HG02798 (cell line): ENCODE results near the gene KIF5C.
"Not testable (repeated sequence)": the region's sequence is repeated elsewhere in the genome, so short reads cannot be mapped to it uniquely, and the experiment has no call there.

Experiments
- ATAC-seq: cut with Tn5 transposase; IDR thresholded peaks from one replicate; pipeline ENCODE4 v1.9.1; 2021; ENCODE audit warnings: mild to moderate bottlenecking; ENCODE audit not compliant: unreplicated experiment, poor library complexity

The KIF5C gene

DNA sequence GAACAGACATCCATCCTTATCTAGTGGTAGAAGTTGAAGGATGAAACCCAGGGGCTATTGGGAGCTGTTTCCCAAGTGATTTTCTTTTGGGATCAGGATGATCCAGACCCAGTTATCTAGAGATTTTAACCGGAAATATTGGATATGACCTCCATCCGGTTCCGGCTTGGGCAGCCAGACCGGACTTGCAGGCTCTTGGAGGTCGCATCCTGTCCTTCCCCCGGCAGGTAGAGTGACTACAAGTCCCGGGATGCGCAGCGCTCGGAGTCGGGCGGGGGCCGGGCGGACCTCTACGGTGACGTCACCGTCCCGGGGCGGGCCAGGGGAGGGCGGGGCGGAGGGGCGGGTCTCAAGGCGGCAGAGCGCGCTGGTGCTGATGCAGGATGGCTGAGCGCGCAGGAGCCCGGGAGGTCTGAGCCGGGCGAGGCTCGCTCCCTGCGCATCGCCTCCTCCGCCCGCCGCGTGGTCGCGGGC is at the start of gene KIF5C:
TSS of gene KIF5C (plus strand) at position 360 of the 474 bp plus-strand sequence. CDS start 391 bp downstream, outside the sequence.
- ATAC-seq = peak; percentile 95

DNA sequence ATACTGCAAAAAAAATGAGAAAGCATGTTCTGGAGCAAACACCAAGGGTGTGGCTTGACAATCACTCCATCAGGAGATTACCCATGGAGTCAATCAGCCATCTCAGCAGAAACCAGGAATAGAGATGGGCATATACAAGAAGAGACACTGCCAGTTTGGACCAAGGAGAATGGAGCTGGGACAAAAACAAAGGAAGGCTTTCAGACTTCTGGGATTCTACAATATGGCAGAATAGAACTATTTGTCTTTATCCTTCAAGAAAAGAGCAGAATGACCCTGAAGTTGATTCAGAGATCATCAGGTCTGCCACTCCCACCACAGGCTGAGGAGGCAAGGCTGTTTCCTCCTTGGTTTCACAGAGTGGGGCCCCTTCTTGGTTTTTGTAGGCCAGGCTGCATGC is 48.2 kb upstream of the KIF5C start:
- no peak for ATAC-seq

- ATAC-seq = no peak
These were observed 46.1 kb upstream of the KIF5C start for GRCh38 chr2:148828941-148829340.

DNA sequence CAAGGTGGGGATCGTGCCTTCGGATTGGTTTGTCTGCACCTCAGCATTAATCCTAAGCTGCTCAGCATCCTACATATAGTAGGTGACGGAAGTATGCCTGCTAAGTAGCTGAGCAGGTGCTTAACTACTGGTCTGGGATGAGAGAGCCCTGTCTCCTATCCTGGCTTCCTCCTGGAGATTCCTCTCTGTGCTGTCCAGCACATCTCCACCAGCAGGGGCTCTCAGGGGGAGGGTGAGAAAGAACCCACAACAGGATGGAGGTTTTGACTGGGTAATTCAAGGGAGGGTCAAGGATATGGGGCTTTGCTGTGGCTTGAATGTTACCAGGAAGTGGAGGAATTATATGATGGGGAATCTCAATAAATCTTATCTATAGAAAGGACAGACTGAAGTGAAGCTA is 45.4 kb upstream of the KIF5C start:
- ATAC-seq = no peak

GRCh38 chr2:148832637-148833036 is 42.4 kb upstream of the KIF5C start:
- no peak for ATAC-seq

- ATAC-seq = no peak
These were observed 33.0 kb upstream of the KIF5C start for GRCh38 chr2:148842050-148842449.

DNA sequence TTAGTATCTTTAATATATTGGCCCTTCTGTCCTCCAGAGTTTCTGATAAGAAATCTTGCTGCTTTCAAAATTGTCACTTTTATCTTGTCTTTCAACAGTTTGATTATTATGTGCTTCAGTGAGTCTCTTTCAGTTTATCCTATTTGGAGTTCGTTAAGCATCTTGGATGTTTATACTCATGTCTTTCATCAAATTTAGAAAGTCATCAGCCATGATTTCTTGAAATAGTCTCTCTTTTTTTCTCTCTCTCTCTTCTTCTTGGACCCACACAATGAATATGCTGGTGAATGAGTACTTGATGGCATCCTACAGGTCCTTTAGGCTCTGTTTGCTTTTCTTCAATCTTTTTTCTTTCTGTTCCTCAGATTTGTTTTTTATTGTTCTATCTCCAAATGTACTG is 26.9 kb upstream of the KIF5C start:
- no peak for ATAC-seq

DNA sequence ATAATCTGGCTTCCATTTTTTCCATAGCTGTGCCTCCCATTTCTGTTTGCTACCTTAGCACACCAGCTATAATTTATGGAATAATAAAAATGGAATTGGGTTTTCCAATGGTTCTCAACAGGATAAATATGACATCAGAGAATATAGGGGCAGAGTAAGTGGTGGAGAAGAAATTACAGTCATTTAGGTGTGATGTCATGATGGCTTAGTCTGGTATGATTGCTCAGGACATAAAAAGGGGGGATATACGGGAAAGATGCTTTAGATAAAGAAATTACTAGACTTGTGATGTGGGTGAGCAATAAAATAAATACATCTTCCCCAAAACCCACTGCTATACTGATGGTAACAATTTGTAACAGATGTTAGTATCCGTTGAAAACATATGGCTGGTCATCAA is 21.6 kb upstream of the KIF5C start:
- ATAC-seq = no peak

GRCh38 chr2:148860037-148860436 is 15.0 kb upstream of the KIF5C start:
- no peak for ATAC-seq

GRCh38 chr2:148861367-148861766 is 13.7 kb upstream of the KIF5C start:
- ATAC-seq = no peak

DNA sequence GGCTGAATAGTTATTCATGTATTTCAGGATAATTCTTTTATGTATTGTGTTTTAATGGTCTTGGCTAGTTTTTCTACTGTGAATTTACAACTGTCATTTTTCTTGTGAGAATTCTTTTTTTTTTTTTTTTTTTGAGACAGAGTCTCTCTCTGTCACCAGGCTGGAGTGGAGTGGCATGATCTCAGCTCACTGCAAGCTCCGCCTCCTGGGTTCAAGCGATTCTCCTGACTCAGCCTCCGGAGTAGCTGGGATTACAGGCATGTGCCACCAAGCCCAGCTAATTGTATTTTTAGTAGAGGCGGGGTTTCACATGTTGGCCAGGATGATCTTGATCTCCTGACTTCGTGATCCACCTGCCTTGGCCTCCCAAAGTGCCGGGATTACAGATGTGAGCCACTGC is 12.5 kb upstream of the KIF5C start:
- not testable (repeated sequence) for ATAC-seq

DNA sequence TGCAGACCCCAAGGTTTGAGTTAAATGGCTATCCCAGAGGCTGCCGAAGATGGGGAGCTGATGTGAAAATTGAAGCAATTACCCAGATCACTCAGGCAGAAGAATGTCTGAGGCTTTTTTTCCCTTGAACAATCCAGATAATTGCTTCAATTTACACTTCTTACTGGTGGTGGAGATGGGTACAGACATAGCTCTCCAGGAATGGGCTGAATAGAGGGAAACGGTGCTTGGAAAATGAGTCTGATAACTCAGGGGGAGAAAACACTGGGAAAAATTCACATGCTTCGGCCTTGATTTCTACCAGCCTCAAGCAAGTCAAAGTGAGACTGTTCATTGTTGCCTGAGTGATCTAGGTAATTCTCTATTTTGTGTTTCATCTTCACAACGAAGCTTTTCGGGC is 9.5 kb upstream of the KIF5C start:
- ATAC-seq = no peak

DNA sequence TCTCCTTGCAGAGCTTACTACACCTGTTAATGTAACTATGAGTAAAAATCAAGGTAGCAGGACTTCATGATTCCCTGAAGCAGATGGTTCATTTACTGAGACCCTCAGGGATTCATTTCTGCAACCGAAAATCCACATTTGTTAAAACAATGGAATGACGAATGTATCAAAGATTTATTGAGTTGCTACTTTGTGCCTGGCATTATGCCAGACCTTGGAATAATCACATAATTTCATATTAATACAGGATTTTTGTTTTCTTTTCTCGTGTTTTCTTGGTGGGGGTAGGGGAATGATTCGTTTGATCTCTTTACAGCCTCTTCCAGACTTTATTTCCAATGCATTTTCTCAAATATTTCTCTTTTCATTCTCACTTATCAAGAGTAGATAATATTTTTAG is 8.9 kb upstream of the KIF5C start:
- no peak for ATAC-seq

DNA sequence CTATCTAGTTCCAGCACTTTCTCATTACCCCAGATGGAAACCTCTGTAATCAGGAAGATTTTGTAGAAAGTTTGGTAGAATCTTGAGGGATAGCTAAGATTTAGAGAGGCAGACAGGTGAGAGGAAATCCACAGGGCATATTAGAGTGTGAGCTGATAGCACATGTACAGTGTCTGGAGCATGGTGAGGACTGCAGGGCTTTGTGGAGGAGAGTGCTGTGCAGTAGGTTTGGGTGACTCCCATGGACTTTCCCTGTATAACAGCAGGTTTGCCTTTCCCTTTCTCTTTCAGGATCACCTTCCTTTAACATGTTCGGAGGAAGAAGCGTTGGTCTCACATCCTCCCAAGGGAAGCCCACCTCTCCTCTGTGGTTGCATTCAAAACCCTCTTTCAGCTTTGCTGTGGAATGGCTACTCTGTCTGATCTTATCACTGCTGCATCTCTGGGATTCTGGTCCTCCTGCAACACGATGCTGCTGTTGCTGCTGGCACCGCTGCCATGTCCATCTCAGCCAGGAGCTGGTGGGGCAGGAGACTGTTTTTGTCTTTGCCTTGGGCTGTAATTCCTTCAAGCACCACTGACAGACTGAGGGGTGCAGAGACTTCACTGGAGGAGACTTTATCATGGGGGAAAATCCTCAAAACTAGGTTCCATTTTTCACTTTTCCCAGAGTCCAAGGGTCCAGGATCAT is 7.8 kb upstream of the KIF5C start:
- no peak for ATAC-seq

GRCh38 chr2:148875387-148876051 is 492 bp downstream of the KIF5C start:
- peak; percentile 32 for ATAC-seq

GRCh38 chr2:148876202-148876594 is 1.2 kb downstream of the KIF5C start:
- ATAC-seq = no peak

DNA sequence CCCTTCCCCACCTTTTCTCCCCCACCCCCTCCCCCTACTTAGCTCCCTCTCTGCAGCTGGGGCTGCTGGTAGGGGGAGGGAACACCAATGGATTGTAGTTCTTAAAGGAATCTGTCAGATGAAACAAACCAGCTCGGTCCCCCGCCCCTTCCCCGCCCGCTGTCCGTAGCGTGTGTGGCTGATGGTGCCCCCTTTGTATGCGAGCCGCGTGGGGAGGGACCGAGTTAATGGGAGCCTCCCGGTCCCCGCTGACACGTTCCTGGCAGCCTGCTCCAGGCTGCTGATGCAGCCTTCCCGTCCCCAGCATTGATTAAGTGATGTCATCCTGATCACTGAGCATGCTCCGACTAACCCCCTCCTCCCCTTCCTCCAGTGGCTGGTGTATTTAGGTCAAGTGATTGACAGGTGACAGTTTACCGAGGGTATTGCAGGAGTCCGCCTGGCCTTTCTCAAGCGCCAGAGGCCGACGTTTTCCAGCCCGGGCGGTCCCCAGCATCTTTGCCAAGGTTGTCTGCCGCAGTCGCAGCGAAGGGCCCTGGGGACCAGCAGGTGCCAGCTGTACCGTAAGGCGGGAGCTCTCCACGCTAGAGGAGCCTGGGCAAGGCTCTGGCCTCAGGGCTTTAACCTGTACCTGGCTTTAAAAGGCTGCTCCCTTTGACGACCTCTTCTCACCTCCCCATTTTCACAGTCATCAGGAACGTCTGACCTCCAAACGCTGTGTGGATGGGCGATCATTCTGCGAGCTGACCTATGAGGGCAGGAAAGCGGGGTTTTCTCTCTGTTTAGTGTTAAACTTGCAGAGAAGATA is 1.8 kb downstream of the KIF5C start:
- ATAC-seq = peak; percentile 21

- ATAC-seq = no peak
These were observed 2.3 kb downstream of the KIF5C start for GRCh38 chr2:148877403-148877740.

DNA sequence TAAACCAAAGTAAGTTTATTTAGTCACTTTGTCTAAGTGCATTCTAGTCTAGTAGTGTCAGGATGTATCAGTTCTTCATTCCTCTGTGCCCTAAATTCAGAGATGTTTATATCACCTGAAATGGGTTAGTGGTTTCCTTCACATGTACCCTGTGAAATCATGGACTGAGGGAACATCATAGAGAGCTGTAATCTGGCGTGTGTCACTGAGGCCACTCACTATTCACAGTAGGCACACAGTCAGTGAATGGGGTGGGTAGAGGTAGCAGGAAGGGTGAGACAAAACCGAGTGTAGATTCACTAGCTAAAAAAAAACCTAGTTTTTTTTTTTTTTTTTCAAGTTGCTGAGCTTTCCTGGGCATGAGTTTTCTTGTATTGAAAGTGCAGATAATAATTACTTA is 5.6 kb downstream of the KIF5C start:
- ATAC-seq = no peak

GRCh38 chr2:148882051-148882450 is 7.0 kb downstream of the KIF5C start:
- ATAC-seq = no peak

GRCh38 chr2:148885209-148885608 is 10.2 kb downstream of the KIF5C start:
- ATAC-seq = no peak
